HCT116 (cell line): ENCODE results near the gene AKAP1. TPM values are rescaled to one million over a fixed set of nuclear protein-coding genes. Genes with fewer than 3 reads are reported as not detected.

Experiments used
- ATAC-seq: fragments of 200-7000 bp; cut with Tn5 transposase; 2 replicates; pipeline ENCODE4 v1.9.1; 2020; ENCODE audit warnings: mild to moderate bottlenecking, moderate library complexity
- BruUV-seq: library from RNA; stranded (reverse); fragments of 400-500 nt; replicated peaks from 2 replicates; lab custom pipeline; 2021; lab: Mats Ljungman, UMichigan
- CTCF ChIA-PET: fragments of 300-600 bp; sonication (Branson Sonifier 250); formaldehyde crosslinking; loops from one replicate; lab custom pipeline; 2021; ENCODE audit warnings: antibody characterized with exemption; lab: Charles Lee
- POLR2A ChIA-PET: fragments of 300-600, 350-600 bp; sonication (Branson Sonifier 250); formaldehyde crosslinking; loops from one replicate; lab custom pipeline; 2021; ENCODE audit warnings: antibody characterized with exemption; lab: Charles Lee
- RAD21 ChIA-PET, 2 experiments: fragments of 300-600 bp; sonication (Branson Sonifier 250); formaldehyde crosslinking; loops; one replicate each; lab custom pipeline; 2023; ENCODE audit warnings: low total read pairs in 2 of 2; ENCODE audit not compliant: uncharacterized antibody in 2 of 2, unreplicated experiment in 2 of 2, low non-redundant PET in 1 of 2; lab: Charles Lee
- DNase-seq: peaks from one replicate; pipeline ENCODE4 v3.0.0-alpha.2; 2010; ENCODE audit warnings: low read depth, low spot score
- H2AFZ ChIP-seq: fragments of 200-600 bp; shearing (Covaris generic), sonication (generic); 2 replicates; pipeline ENCODE4 v1.6.1; 2017; ENCODE audit warnings: low read depth, mixed run types, mixed read lengths, antibody characterized with exemption, low read length; ENCODE audit not compliant: poor library complexity, severe bottlenecking
- H3K27ac ChIP-seq: 2 replicates; pipeline ENCODE4 v1.5.1; 2012; ENCODE audit warnings: low read depth, low read length
- H3K27me3 ChIP-seq: fragments of 200-600 bp; sonication (generic); 2 replicates; pipeline ENCODE4 v1.6.1; 2016; ENCODE audit warnings: mixed run types, low read length, mixed read lengths; ENCODE audit not compliant: insufficient read depth
- H3K36me3 ChIP-seq, 2 experiments: fragments of 200-500 bp in 1 of 2; fragments of 200-600 bp in 1 of 2; sonication (Bioruptor generic) in 1 of 2; sonication (generic) in 1 of 2; 2 replicates each; pipeline versions ENCODE4 v1.5.1 to v1.6.1; 2014 to 2016; ENCODE audit warnings: low read length in 2 of 2, inconsistent platforms in 1 of 2, mixed read lengths in 1 of 2, mixed run types in 1 of 2; ENCODE audit not compliant: insufficient read depth in 2 of 2, control insufficient read depth in 1 of 2
- H3K4me1 ChIP-seq, 2 experiments: fragments of 200-600 bp in 1 of 2; sonication (generic) in 1 of 2; 2 replicates each; pipeline versions ENCODE4 v1.5.1 to v1.6.1; 2012 to 2017; ENCODE audit warnings: low read length in 2 of 2, inconsistent platforms in 1 of 2, mild to moderate bottlenecking in 1 of 2, mixed read lengths in 1 of 2, mixed run types in 1 of 2, moderate library complexity in 1 of 2; ENCODE audit not compliant: insufficient read depth in 2 of 2, control insufficient read depth in 1 of 2
- H3K4me2 ChIP-seq: fragments of 200-600 bp; sonication (generic); 2 replicates; pipeline ENCODE4 v1.6.1; 2017; ENCODE audit warnings: mixed run types, low read length, mixed read lengths
- H3K4me3 ChIP-seq, 2 experiments: fragments of 200-600 bp in 1 of 2; sonication (generic) in 1 of 2; replicated peaks in 1 of 2; 2 replicates each; pipeline ENCODE4 v1.5.1; 2011 to 2016; ENCODE audit warnings: low read length in 2 of 2, control low read depth in 1 of 2, low read depth in 1 of 2, mild to moderate bottlenecking in 1 of 2, mixed read lengths in 1 of 2, mixed run types in 1 of 2
- H3K79me2 ChIP-seq: fragments of 200-600 bp; sonication (generic); 2 replicates; pipeline ENCODE4 v1.6.1; 2017; ENCODE audit warnings: mild to moderate bottlenecking, mixed run types, low read length, moderate library complexity, mixed read lengths; ENCODE audit not compliant: insufficient read depth
- H3K9ac ChIP-seq: fragments of 200-600 bp; sonication (generic); 2 replicates; pipeline ENCODE4 v1.6.1; 2016; ENCODE audit warnings: low read length, mixed read lengths
- H3K9me2 ChIP-seq: fragments of 200-600 bp; sonication (generic), shearing (Covaris generic); 2 replicates; pipeline ENCODE4 v1.6.1; 2017; ENCODE audit warnings: mixed run types, mild to moderate bottlenecking, moderate library complexity; ENCODE audit not compliant: insufficient read depth
- H3K9me3 ChIP-seq, 2 experiments: fragments of 200-500 bp in 1 of 2; fragments of 200-600 bp in 1 of 2; sonication (Bioruptor generic) in 1 of 2; sonication (generic) in 1 of 2; 2 replicates each; pipeline ENCODE4 v1.6.1; 2014 to 2017; ENCODE audit warnings: low read length in 2 of 2, mixed read lengths in 2 of 2, inconsistent platforms in 1 of 2, low read depth in 1 of 2, mild to moderate bottlenecking in 1 of 2, mixed run types in 1 of 2, moderate library complexity in 1 of 2; ENCODE audit not compliant: control insufficient read depth in 1 of 2, insufficient read depth in 1 of 2
- H4K20me1 ChIP-seq: fragments of 200-600 bp; sonication (generic), shearing (Covaris generic); 2 replicates; pipeline ENCODE4 v1.6.1; 2017; ENCODE audit warnings: mixed run types, mild to moderate bottlenecking, moderate library complexity; ENCODE audit not compliant: insufficient read depth
- CBX3 ChIP-seq: IDR thresholded peaks from 2 replicates; pipeline ENCODE4 v1.6.1; 2012; ENCODE audit warnings: low read depth
- EGR1 ChIP-seq: IDR thresholded peaks from 2 replicates; pipeline ENCODE4 v1.6.1; 2012; ENCODE audit warnings: low read depth
- EZH2 ChIP-seq: fragments of 200-600 bp; sonication (generic); IDR thresholded peaks from 2 replicates; pipeline ENCODE4 v1.6.1; 2017; ENCODE audit warnings: antibody characterized with exemption, mixed run types
- POLR2A ChIP-seq: IDR thresholded peaks from 2 replicates; pipeline ENCODE4 v1.7.0; 2011; ENCODE audit warnings: borderline replicate concordance; ENCODE audit not compliant: insufficient read depth, insufficient read length; ENCODE audit errors: extremely low read depth
- POLR2AphosphoS5 ChIP-seq: IDR thresholded peaks from 2 replicates; pipeline ENCODE4 v1.6.1; 2011; ENCODE audit warnings: mild to moderate bottlenecking, low read depth, low read length, moderate library complexity
- SP1 ChIP-seq: IDR thresholded peaks from 2 replicates; pipeline ENCODE4 v1.6.1; 2012; ENCODE audit warnings: low read depth
- SRF ChIP-seq: IDR thresholded peaks from 2 replicates; pipeline ENCODE4 v1.6.1; 2012; ENCODE audit warnings: low read depth
- YY1 ChIP-seq: IDR thresholded peaks from 2 replicates; pipeline ENCODE4 v1.6.1; 2011; ENCODE audit warnings: low read length, low read depth, moderate library complexity, mild to moderate bottlenecking; ENCODE audit not compliant: insufficient replicate concordance; ENCODE audit errors: extremely low read depth
- intact Hi-C: fragments of 100-400 bp; cut with micrococcal nuclease; formaldehyde crosslinking; loops from 2 replicates; pipeline ENCODE4 v1.10.0; 2022
- total RNA-seq: library from RNA; stranded (reverse); gene quantifications from one replicate; pipeline ENCODE4 v1.2.1, GENCODE V29; 2021; ENCODE audit not compliant: unreplicated experiment
- TF ChIP-seq, protein P1 (sequence below), 3 experiments: fragments of 200-600 bp in 1 of 3; sonication (generic) in 1 of 3; IDR thresholded peaks in 2 of 3; conservative IDR thresholded peaks in 1 of 3; 2 replicates each; pipeline ENCODE4 v1.5.1; 2012 to 2017; ENCODE audit warnings: low read depth in 2 of 3, low read length in 2 of 3, antibody characterized with exemption in 1 of 3, borderline replicate concordance in 1 of 3, control low read depth in 1 of 3, mild to moderate bottlenecking in 1 of 3, mixed read lengths in 1 of 3, mixed run types in 1 of 3, moderate library complexity in 1 of 3; ENCODE audit not compliant: insufficient read depth in 1 of 3
- TF ChIP-seq, protein P2 (sequence below): IDR thresholded peaks from 2 replicates; pipeline ENCODE4 v1.6.1; 2012
- TF ChIP-seq, protein P3 (sequence below): IDR thresholded peaks from 2 replicates; pipeline ENCODE4 v1.6.1; 2011; ENCODE audit warnings: mild to moderate bottlenecking, low read length, moderate library complexity; ENCODE audit not compliant: insufficient replicate concordance; ENCODE audit errors: extremely low read depth
- TF ChIP-seq, protein P4 (sequence below): IDR thresholded peaks from 2 replicates; pipeline ENCODE4 v1.6.1; 2012

The AKAP1 gene
- total RNA-seq, 1 experiment from 2014 or later: 51.6 TPM

DNA sequence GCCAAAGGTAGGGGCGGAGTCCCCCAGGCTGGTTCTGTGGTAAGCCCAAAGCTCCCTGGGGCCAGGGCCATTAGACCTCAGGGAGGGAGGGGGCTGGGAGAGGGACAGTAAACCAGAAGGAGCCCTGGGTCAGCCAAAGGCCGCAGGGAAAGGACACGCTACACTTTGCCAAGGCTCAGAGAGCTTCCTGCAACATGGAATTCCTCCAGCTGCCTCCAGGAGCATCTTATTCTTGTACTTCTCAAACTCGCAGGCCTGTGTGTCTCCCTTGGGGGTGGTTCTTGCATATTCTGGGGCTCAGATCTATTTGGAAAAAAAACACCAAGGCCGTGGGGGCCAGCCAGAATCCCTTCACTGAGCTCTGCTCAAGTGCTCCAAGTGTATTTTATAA, 25.1 kb downstream of the AKAP1 start (continued):
- TF ChIP-seq, protein P1, sequence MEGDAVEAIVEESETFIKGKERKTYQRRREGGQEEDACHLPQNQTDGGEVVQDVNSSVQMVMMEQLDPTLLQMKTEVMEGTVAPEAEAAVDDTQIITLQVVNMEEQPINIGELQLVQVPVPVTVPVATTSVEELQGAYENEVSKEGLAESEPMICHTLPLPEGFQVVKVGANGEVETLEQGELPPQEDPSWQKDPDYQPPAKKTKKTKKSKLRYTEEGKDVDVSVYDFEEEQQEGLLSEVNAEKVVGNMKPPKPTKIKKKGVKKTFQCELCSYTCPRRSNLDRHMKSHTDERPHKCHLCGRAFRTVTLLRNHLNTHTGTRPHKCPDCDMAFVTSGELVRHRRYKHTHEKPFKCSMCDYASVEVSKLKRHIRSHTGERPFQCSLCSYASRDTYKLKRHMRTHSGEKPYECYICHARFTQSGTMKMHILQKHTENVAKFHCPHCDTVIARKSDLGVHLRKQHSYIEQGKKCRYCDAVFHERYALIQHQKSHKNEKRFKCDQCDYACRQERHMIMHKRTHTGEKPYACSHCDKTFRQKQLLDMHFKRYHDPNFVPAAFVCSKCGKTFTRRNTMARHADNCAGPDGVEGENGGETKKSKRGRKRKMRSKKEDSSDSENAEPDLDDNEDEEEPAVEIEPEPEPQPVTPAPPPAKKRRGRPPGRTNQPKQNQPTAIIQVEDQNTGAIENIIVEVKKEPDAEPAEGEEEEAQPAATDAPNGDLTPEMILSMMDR (IDR thresholded peaks at IDR 0.05 in 2 of 3, conservative IDR thresholded peaks at IDR 0.05 in 1 of 3; ENCODE audit: borderline replicate concordance in 1 of 3, insufficient read depth in 1 of 3, low read depth in 2 of 3, low read length in 2 of 3): no peak
- TF ChIP-seq, all 23 proteins: peak for 0

DNA sequence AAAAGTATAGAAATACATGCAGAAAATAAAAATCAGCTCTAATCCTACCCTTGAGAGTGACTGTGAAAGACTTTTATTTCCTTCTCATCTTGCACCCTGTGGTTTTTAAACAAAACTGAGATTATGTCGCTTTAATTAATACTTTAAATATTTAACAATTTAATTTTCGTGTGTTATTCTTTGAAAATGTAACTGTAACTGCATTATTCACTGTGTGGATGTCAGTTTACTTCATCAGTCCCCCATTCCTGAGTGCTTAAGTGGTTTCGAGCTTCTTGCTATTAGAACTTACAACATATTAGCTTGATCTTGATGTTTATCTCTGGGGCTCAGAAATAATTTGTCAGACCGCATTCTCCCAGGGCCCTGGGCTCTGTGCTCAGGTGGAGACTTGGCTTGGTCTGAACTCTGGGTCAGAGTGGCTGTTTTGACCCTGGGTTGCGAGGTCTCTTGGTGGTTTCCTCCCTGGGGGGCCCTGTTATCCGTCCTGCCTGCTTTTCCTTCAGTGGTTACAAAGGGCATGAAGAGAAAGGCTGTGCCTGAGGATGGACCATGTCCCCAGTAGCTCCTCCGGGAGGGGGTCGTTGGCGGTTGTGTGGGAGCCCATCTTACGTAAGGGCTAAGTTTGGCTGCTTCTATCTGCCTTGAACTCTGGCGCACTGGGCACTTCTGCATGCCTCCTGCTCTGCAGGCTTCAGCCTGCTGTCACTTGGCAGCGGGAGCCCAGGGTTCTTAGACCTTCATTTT, 25.7 kb downstream of the AKAP1 start:
- RAD21 ChIA-PET: no interaction called here
- no peaks in the 10 kb centered on the region for H3K9me3 ChIP-seq
- H4K20me1 ChIP-seq: peaks cover 11% of the 10 kb centered on the region; the same call in 1 of the 2 replicates
- CTCF ChIA-PET: interaction anchor here (0.6 to 0.8 kb wide), 2 partner anchors 8 to 576 kb away, joined by 3 read pairs; no protein-coding TSS in a partner anchor
- no peaks in the 10 kb centered on the region for H3K27me3 ChIP-seq
- no peak overlapping the region for H3K9ac ChIP-seq
- ATAC-seq: no peak
- DNase-seq: no peak
- no peak overlapping the region for H2AFZ ChIP-seq
- H3K4me3 ChIP-seq: no peak overlapping the region
- peaks cover 8 to 39% of the 10 kb centered on the region in 2 experiments; a peak in 3 of 4 replicates for H3K36me3 ChIP-seq
- H3K79me2 ChIP-seq: peaks cover 33% of the 10 kb centered on the region
- intact Hi-C loops: loop anchor here (5.0 kb wide), 1 partner anchor 103 kb away; no protein-coding TSS in a partner anchor
- H3K27ac ChIP-seq: no peak overlapping the region
- POLR2A ChIA-PET: no interaction called here
- TF ChIP-seq SP1 (no peak), SRF (no peak), YY1 (no peak), EZH2 (no peak), POLR2AphosphoS5 (no peak), POLR2A (no peak), CBX3 (no peak), EGR1 (no peak)
- TF ChIP-seq, protein P2, sequence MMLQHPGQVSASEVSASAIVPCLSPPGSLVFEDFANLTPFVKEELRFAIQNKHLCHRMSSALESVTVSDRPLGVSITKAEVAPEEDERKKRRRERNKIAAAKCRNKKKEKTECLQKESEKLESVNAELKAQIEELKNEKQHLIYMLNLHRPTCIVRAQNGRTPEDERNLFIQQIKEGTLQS: no peak
- TF ChIP-seq, protein P3, sequence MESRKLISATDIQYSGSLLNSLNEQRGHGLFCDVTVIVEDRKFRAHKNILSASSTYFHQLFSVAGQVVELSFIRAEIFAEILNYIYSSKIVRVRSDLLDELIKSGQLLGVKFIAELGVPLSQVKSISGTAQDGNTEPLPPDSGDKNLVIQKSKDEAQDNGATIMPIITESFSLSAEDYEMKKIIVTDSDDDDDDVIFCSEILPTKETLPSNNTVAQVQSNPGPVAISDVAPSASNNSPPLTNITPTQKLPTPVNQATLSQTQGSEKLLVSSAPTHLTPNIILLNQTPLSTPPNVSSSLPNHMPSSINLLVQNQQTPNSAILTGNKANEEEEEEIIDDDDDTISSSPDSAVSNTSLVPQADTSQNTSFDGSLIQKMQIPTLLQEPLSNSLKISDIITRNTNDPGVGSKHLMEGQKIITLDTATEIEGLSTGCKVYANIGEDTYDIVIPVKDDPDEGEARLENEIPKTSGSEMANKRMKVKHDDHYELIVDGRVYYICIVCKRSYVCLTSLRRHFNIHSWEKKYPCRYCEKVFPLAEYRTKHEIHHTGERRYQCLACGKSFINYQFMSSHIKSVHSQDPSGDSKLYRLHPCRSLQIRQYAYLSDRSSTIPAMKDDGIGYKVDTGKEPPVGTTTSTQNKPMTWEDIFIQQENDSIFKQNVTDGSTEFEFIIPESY: no peak
- TF ChIP-seq, protein P1 (IDR thresholded peaks at IDR 0.05 in 2 of 3, conservative IDR thresholded peaks at IDR 0.05 in 1 of 3; ENCODE audit: borderline replicate concordance in 1 of 3, insufficient read depth in 1 of 3, low read depth in 2 of 3, low read length in 2 of 3): no peak
- TF ChIP-seq, protein P4, sequence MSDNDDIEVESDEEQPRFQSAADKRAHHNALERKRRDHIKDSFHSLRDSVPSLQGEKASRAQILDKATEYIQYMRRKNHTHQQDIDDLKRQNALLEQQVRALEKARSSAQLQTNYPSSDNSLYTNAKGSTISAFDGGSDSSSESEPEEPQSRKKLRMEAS: no peak
- no peaks in the 10 kb centered on the region for H3K9me2 ChIP-seq
- no TSS peak for BruUV-seq
- peaks cover 41% of the 10 kb centered on the region in 2 experiments for H3K4me1 ChIP-seq
- H3K4me2 ChIP-seq: no peak overlapping the region
